Measurements from ENCODE around the gene APBA3. TPM values are rescaled to one million over a fixed set of nuclear protein-coding genes. Genes with fewer than 3 reads are reported as not detected.

Gene APBA3
- total RNA-seq, 2 experiments from 2014 or later = 45.8 to 50.0 TPM

GRCh38 chr19:3788996-3789778 lies 27.7 kb upstream of the APBA3 start:
- no peaks in the 10 kb centered on the region for H3K27me3 ChIP-seq (ENCODE audit: control insufficient read depth in 1 of 2, insufficient read depth in 2 of 2, low read length in 2 of 2)
- H3K27me3 Mint-ChIP-seq = no peaks in the 10 kb centered on the region
- H3K4me3 ChIP-seq (ENCODE audit: low read length) = no peak overlapping the region
- ChIA-PET CTCF (interaction anchor here (0.7 kb wide), 1 partner anchor 480 kb away, joined by 4 read pairs; no protein-coding TSS in a partner anchor), POLR2A (no interaction called here)
- DNase-seq = peak in 2 of 14 experiments; percentile 41 to 76
- H3K27ac Mint-ChIP-seq = no peak overlapping the region
- TF ChIP-seq CTCF (IDR thresholded peaks at IDR 0.05) = no peak
- peaks cover 21% of the 10 kb centered on the region for H3K4me1 ChIP-seq (ENCODE audit: insufficient read depth, low read length)
- H3K9me3 Mint-ChIP-seq = no peaks in the 10 kb centered on the region
- ATAC-seq (ENCODE audit: poor library complexity) = no peak
- H3K4me1 Mint-ChIP-seq (ENCODE audit: low read depth) = peaks cover 4% of the 10 kb centered on the region
- H3K27ac ChIP-seq (ENCODE audit: low read depth in 1 of 2, low read length in 2 of 2) = no peak overlapping the region
- no peaks in the 10 kb centered on the region for H3K36me3 Mint-ChIP-seq (ENCODE audit: low read depth)
- H3K4me3 Mint-ChIP-seq = peak overlapping the region; percentile 38
- no peaks in the 10 kb centered on the region for H3K36me3 ChIP-seq (ENCODE audit: insufficient read depth, low read length)
- intact Hi-C loops (cut with DNase I, micrococcal nuclease) = no loop called here
- H3K9me3 ChIP-seq (ENCODE audit: control insufficient read depth in 1 of 2, insufficient read depth in 1 of 2, low read length in 2 of 2) = peaks cover 0 to 14% of the 10 kb centered on the region in 2 experiments

DNA sequence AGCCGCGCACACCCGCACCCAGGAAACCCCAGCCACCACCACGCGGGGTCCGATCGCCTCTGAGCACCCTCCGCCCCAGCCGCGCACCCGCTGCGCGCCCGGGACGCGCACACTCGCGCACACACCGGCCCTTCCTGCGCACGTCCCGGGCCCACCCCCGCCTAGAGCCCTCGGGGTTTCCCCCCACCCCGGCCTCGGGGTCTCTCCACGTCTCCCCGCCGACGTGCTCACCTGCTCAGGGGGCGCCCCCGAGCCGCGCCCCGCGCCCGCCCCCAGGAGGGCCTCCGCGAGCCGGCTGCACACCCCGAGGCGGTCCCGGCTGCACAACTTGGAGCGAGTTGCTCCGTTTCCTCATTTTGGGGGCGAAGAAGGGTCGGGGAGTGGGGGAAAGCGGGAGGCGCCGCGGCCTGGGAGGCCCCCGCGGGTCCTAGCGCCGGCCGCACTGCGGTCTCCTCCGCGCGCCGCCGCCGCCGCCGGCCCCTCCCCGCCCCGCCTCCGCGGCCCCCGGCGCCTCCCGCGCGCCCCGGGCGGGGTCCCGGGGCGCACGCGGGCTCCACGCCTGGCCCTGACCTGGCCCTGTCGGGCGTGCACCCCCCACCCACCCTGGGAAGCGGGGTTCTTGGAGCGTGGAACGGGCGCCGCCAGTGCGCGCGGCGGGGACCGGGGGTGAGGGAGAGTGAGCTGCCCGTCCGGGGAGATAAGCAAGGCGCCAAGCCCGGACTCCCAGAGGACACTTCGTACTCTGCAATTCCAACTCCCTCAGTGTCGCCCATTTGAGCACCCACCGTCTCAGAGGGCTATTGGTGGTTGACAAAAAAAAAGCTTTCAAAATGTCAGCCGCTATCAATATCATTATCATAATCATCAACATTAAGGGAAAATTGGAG lies 24.7 kb upstream of the APBA3 start, which contains the start of gene MATK:
Gene MATK, minus strand, starts transcription at position 444 of the 887 bp plus-strand sequence. CDS start 1,246 bp downstream, outside the sequence.
- ATAC-seq (ENCODE audit: poor library complexity) (peak; percentile 31), DNase-seq (peak in 4 of 14 experiments; percentile 7 to 54 (median 38))
- POLR2A ChIA-PET = interaction anchor here (1.4 to 1.6 kb wide), 2 partner anchors 24 to 26 kb away, joined by 4 to 5 read pairs; partner anchors contain the start of gene MRPL54
- Mint-ChIP-seq H3K4me3 (peak within 1 kb of the TSS; percentile 77), H3K27ac (no peak within 1 kb of the TSS), H3K27me3 (no peaks in the 10 kb centered on the region), H3K9me3 (peaks cover 4% of the 10 kb centered on the region), H3K4me1 (ENCODE audit: low read depth) (peaks cover 8% of the 10 kb centered on the region), H3K36me3 (ENCODE audit: low read depth) (peaks cover 15% of the 10 kb centered on the region)
- Histone ChIP-seq H3K4me3 (ENCODE audit: low read length) (peak within 1 kb of the TSS; percentile 57), H3K27ac (ENCODE audit: low read depth in 1 of 2, low read length in 2 of 2) (no peak within 1 kb of the TSS), H3K27me3 (ENCODE audit: control insufficient read depth in 1 of 2, insufficient read depth in 2 of 2, low read length in 2 of 2) (no peaks in the 10 kb centered on the region), H3K9me3 (ENCODE audit: control insufficient read depth in 1 of 2, insufficient read depth in 1 of 2, low read length in 2 of 2) (peaks cover 15 to 38% of the 10 kb centered on the region in 2 experiments), H3K36me3 (ENCODE audit: insufficient read depth, low read length) (peaks cover 4% of the 10 kb centered on the region), H3K4me1 (ENCODE audit: insufficient read depth, low read length) (peaks cover 21% of the 10 kb centered on the region)
- CTCF ChIA-PET = no interaction called here
- TF ChIP-seq CTCF (IDR thresholded peaks at IDR 0.05) = no peak
- intact Hi-C loops (cut with DNase I, micrococcal nuclease) = no loop called here

DNA sequence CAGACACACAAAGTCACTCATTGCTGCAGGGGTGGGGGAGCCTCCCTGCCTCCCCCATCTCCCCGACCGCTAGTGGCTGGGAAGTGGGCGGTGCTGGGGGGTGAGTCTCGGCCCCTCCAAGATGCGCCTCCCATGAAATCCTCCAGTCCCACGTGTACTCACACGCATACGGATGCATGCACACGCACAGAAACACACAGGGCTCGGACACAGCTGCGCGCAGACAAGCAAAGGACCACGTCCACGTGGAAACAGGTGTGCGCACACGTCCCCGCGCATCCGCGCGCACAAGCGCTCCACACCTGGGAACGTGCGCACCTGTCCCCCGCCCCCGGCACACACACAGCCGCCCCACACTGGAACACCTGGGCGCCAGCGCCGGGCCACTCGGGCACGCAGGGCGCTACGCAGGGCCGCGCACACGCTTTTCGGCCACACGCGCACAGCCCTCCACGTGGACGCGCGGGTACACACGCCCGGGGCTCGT lies 24.0 kb upstream of the APBA3 start:
- Histone ChIP-seq H3K36me3 (ENCODE audit: insufficient read depth, low read length) (peaks cover 4% of the 10 kb centered on the region), H3K4me1 (ENCODE audit: insufficient read depth, low read length) (peaks cover 21% of the 10 kb centered on the region), H3K27ac (ENCODE audit: low read depth in 1 of 2, low read length in 2 of 2) (no peak overlapping the region), H3K9me3 (ENCODE audit: control insufficient read depth in 1 of 2, insufficient read depth in 1 of 2, low read length in 2 of 2) (peaks cover 17 to 38% of the 10 kb centered on the region in 2 experiments), H3K4me3 (ENCODE audit: low read length) (peak overlapping the region; percentile 57), H3K27me3 (ENCODE audit: control insufficient read depth in 1 of 2, insufficient read depth in 2 of 2, low read length in 2 of 2) (no peaks in the 10 kb centered on the region)
- DNase-seq = peak in 3 of 14 experiments; percentile 14 to 43 (median 41)
- Mint-ChIP-seq H3K9me3 (peaks cover 4% of the 10 kb centered on the region), H3K4me1 (ENCODE audit: low read depth) (peaks cover 8% of the 10 kb centered on the region), H3K4me3 (peak overlapping the region; percentile 77), H3K36me3 (ENCODE audit: low read depth) (peaks cover 19% of the 10 kb centered on the region), H3K27me3 (no peaks in the 10 kb centered on the region), H3K27ac (no peak overlapping the region)
- TF ChIP-seq CTCF (IDR thresholded peaks at IDR 0.05) = no peak
- intact Hi-C loops (cut with DNase I, micrococcal nuclease) = no loop called here
- ChIA-PET POLR2A (interaction anchor here (1.1 kb wide), 2 partner anchors 23 to 26 kb away, joined by 3 to 4 read pairs; partner anchors contain the start of gene MRPL54), CTCF (no interaction called here)
- ATAC-seq (ENCODE audit: poor library complexity) = peak; percentile 35
